ENCODE measurements around the gene ZBTB43.

- TF ChIP-seq CTCF (IDR thresholded peaks at IDR 0.05; ENCODE audit: insufficient read depth, low read length, poor library complexity, severe bottlenecking) (no peak), EZH2phosphoT487 (conservative IDR thresholded peaks at IDR 0.05; ENCODE audit: low read length) (no peak)
These were observed 38.3 kb downstream of the ZBTB43 start for GRCh38 chr9:126842977-126843799.
